ENCODE data around the gene SLC13A5.

DNA sequence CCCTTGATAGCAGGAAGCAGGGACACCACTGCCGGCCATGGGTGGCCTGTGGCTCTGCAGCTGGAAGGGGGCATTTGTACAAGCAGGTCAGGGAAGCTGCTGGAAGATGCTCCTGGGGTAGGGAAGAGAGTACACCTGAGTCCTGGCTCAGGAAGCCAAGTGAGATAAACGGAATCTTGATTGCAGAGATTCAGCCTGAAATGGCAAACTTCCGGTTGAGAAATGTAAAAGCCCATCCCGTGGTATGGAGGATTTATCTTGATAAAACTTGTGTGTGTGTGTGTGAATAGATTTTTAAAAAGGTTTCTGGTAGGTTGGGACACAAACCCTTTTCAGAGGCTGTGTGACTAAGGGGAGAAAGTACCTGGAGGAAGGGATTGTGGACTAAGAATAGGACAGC is 32.0 kb downstream of the SLC13A5 start:
- TF ChIP-seq, protein P1, sequence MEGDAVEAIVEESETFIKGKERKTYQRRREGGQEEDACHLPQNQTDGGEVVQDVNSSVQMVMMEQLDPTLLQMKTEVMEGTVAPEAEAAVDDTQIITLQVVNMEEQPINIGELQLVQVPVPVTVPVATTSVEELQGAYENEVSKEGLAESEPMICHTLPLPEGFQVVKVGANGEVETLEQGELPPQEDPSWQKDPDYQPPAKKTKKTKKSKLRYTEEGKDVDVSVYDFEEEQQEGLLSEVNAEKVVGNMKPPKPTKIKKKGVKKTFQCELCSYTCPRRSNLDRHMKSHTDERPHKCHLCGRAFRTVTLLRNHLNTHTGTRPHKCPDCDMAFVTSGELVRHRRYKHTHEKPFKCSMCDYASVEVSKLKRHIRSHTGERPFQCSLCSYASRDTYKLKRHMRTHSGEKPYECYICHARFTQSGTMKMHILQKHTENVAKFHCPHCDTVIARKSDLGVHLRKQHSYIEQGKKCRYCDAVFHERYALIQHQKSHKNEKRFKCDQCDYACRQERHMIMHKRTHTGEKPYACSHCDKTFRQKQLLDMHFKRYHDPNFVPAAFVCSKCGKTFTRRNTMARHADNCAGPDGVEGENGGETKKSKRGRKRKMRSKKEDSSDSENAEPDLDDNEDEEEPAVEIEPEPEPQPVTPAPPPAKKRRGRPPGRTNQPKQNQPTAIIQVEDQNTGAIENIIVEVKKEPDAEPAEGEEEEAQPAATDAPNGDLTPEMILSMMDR (IDR thresholded peaks at IDR 0.05) = no peak
- no peak for TF ChIP-seq POLR2A (IDR thresholded peaks at IDR 0.05)
